PC-9 (cell line): Measurements from ENCODE around the gene SRMS. TPM values are rescaled to one million over a fixed set of nuclear protein-coding genes. Genes with fewer than 3 reads are reported as not detected.

ENCODE experiments used
- BruUV-seq: library from RNA; stranded (reverse); fragments of 400-500 nt; replicated peaks from 2 replicates; lab custom pipeline; 2021; lab: Mats Ljungman, UMichigan
- CTCF ChIA-PET: fragments of 300-600 bp; sonication (Branson Sonifier 250); formaldehyde crosslinking; loops from one replicate; lab custom pipeline; 2022; ENCODE audit warnings: antibody characterized with exemption; lab: Charles Lee
- POLR2A ChIA-PET: fragments of 300-600 bp; sonication (Branson Sonifier 250); formaldehyde crosslinking; loops from one replicate; lab custom pipeline; 2022; ENCODE audit warnings: antibody characterized with exemption; ENCODE audit not compliant: unreplicated experiment; lab: Charles Lee
- DNase-seq, 2 experiments: peaks; one replicate each; pipeline versions ENCODE4 v3.0.0 to v3.0.0-alpha.2; 2015 to 2022; ENCODE audit warnings: mixed read lengths in 1 of 2
- H2AFZ ChIP-seq: fragments of 200-600 bp; sonication (generic); 2 replicates; pipeline ENCODE4 v1.8.1; 2017; ENCODE audit warnings: antibody characterized with exemption
- H3F3A ChIP-seq: fragments of 200-600 bp; sonication (generic); 2 replicates; pipeline ENCODE4 v1.8.1; 2017; ENCODE audit warnings: antibody characterized with exemption, mild to moderate bottlenecking, low read depth; ENCODE audit not compliant: insufficient read depth
- H3K27ac ChIP-seq: fragments of 200-600 bp; sonication (generic); 2 replicates; pipeline ENCODE4 v1.6.1; 2016; ENCODE audit warnings: mixed run types
- H3K27me3 ChIP-seq: fragments of 200-600 bp; sonication (generic); 2 replicates; pipeline ENCODE4 v1.6.1; 2016; ENCODE audit warnings: low read depth, mixed run types; ENCODE audit not compliant: insufficient read depth
- H3K36me3 ChIP-seq: fragments of 200-600 bp; sonication (generic); 2 replicates; pipeline ENCODE4 v1.6.1; 2016; ENCODE audit warnings: low read depth, mixed run types
- H3K4me1 ChIP-seq: fragments of 200-600 bp; sonication (generic); replicated peaks from 2 replicates; pipeline ENCODE4 v1.6.1; 2016; ENCODE audit warnings: mixed run types; ENCODE audit not compliant: insufficient read depth
- H3K4me2 ChIP-seq: fragments of 200-600 bp; sonication (generic); 2 replicates; pipeline ENCODE4 v1.6.1; 2017; ENCODE audit warnings: mixed run types
- H3K4me3 ChIP-seq: fragments of 200-600 bp; sonication (generic); 2 replicates; pipeline ENCODE4 v1.6.1; 2016; ENCODE audit warnings: mixed run types
- H3K79me2 ChIP-seq: fragments of 200-600 bp; sonication (generic); 2 replicates; pipeline ENCODE4 v1.6.1; 2017; ENCODE audit warnings: low read depth, mixed run types
- H3K9me2 ChIP-seq: fragments of 200-600 bp; sonication (generic); 2 replicates; pipeline ENCODE4 v1.8.1; 2017; ENCODE audit warnings: mild to moderate bottlenecking; ENCODE audit not compliant: insufficient read depth
- H3K9me3 ChIP-seq: fragments of 200-600 bp; sonication (generic); 2 replicates; pipeline ENCODE4 v1.8.1; 2016; ENCODE audit warnings: low read depth; ENCODE audit not compliant: insufficient read depth
- H4K20me1 ChIP-seq: fragments of 200-600 bp; sonication (generic); 2 replicates; pipeline ENCODE4 v1.8.1; 2017; ENCODE audit not compliant: insufficient read depth
- EZH2 ChIP-seq: fragments of 200-600 bp; sonication (generic); IDR thresholded peaks from 2 replicates; pipeline ENCODE4 v1.8.0; 2017; ENCODE audit warnings: antibody characterized with exemption, low read depth
- intact Hi-C: fragments of 100-400 bp; cut with micrococcal nuclease; formaldehyde crosslinking; loops from one replicate; pipeline ENCODE4 v1.10.0; 2022; ENCODE audit not compliant: unreplicated experiment
- total RNA-seq: library from RNA; stranded (reverse); gene quantifications from 2 replicates; pipeline ENCODE4 v1.2.3, GENCODE V29; 2021
- TF ChIP-seq, protein P1 (sequence below): fragments of 200-600 bp; sonication (generic); conservative IDR thresholded peaks from 2 replicates; pipeline ENCODE4 v1.6.1; 2017; ENCODE audit warnings: mixed run types, antibody characterized with exemption, mild to moderate bottlenecking, moderate library complexity

The SRMS gene
- total RNA-seq, 1 experiment from 2014 or later: 1.2 TPM

DNA sequence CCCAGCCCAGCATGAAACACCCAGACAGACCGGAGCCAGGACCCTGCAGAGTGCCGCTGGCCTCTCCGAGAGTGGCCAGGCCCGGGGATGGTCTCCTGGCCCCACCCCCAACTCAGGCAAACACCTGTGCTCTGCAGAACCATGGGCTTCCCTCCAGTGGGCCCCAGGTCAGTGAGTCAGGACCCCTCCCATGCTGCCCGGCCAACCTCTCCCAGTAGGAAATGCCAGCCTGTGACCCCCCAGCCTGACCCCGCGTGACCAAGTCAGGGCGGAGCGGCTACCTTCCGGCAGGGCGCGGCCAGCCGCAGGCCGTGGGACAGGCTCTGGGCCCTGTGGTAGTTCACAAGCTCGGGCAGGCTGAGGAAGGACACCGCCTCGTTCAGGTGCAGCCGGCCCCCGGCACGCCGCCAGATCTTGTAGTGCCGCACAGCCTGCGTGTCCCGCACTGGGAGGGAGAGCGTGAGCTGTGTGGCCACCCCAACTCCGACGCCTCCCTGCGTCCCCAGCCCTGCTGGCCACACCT is 13.6 kb downstream of the SRMS start:
- Histone ChIP-seq H3K9me2 (no peaks in the 10 kb centered on the region), H3K4me2 (peak overlapping the region; percentile 59), H2AFZ (no peak overlapping the region), H3K79me2 (peaks cover 6% of the 10 kb centered on the region; the same call in 1 of the 2 replicates), H3K4me3 (no peak overlapping the region), H3F3A (peaks cover 28% of the 10 kb centered on the region; the same call in 1 of the 2 replicates), H3K27me3 (no peaks in the 10 kb centered on the region), H4K20me1 (no peaks in the 10 kb centered on the region), H3K4me1 (peaks cover 32% of the 10 kb centered on the region), H3K27ac (peak overlapping the region; percentile 32; the same call in 1 of the 2 replicates), H3K9me3 (no peaks in the 10 kb centered on the region), H3K36me3 (no peaks in the 10 kb centered on the region)
- no peak for TF ChIP-seq EZH2
- TF ChIP-seq, protein P1, sequence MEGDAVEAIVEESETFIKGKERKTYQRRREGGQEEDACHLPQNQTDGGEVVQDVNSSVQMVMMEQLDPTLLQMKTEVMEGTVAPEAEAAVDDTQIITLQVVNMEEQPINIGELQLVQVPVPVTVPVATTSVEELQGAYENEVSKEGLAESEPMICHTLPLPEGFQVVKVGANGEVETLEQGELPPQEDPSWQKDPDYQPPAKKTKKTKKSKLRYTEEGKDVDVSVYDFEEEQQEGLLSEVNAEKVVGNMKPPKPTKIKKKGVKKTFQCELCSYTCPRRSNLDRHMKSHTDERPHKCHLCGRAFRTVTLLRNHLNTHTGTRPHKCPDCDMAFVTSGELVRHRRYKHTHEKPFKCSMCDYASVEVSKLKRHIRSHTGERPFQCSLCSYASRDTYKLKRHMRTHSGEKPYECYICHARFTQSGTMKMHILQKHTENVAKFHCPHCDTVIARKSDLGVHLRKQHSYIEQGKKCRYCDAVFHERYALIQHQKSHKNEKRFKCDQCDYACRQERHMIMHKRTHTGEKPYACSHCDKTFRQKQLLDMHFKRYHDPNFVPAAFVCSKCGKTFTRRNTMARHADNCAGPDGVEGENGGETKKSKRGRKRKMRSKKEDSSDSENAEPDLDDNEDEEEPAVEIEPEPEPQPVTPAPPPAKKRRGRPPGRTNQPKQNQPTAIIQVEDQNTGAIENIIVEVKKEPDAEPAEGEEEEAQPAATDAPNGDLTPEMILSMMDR: no peak
- ChIA-PET POLR2A (interaction anchor here (0.6 to 0.8 kb wide), 5 partner anchors 8 to 307 kb away, joined by 3 to 23 read pairs (median 4); no protein-coding TSS in a partner anchor), CTCF (no interaction called here)
- DNase-seq: peak; percentile 67 to 90
- no TSS peak for BruUV-seq
- intact Hi-C loops: no loop called here

DNA sequence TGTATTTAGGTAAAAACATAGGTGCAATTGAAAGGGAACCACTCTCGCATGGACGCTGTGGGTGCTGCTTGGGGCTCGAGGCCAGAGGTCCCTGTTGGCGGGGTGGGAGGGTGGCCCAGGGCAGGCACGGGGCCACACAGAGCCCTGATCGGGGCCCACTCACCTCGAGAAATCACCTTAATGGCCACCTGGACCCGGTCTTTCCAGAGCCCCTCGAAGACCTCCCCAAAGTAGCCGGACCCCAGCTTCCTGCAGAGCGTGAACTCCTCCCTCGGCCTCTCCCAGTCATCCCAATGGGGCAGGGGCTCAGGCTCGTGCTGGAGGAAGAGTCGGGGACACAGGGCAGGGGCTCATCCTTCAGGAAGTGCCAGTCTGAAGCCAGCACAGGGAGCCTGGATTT is 14.2 kb downstream of the SRMS start:
- Histone ChIP-seq H3F3A (peaks cover 33% of the 10 kb centered on the region; the same call in 1 of the 2 replicates), H4K20me1 (no peaks in the 10 kb centered on the region), H3K4me1 (peaks cover 30% of the 10 kb centered on the region), H3K27ac (no peak overlapping the region), H3K4me3 (no peak overlapping the region), H3K9me2 (no peaks in the 10 kb centered on the region), H3K4me2 (no peak overlapping the region), H3K9me3 (no peaks in the 10 kb centered on the region), H3K36me3 (no peaks in the 10 kb centered on the region), H3K79me2 (peaks cover 6% of the 10 kb centered on the region; the same call in 1 of the 2 replicates), H3K27me3 (no peaks in the 10 kb centered on the region), H2AFZ (no peak overlapping the region)
- ChIA-PET POLR2A (interaction anchor here (0.7 kb wide), 1 partner anchor 519 kb away, joined by 8 read pairs; no protein-coding TSS in a partner anchor), CTCF (interaction anchor here (0.6 kb wide), 1 partner anchor 13 kb away, joined by 9 read pairs; no protein-coding TSS in a partner anchor)
- TF ChIP-seq, protein P1: no peak
- TF ChIP-seq EZH2: no peak
- no peak for DNase-seq
- intact Hi-C loops: no loop called here
- BruUV-seq: no TSS peak

DNA sequence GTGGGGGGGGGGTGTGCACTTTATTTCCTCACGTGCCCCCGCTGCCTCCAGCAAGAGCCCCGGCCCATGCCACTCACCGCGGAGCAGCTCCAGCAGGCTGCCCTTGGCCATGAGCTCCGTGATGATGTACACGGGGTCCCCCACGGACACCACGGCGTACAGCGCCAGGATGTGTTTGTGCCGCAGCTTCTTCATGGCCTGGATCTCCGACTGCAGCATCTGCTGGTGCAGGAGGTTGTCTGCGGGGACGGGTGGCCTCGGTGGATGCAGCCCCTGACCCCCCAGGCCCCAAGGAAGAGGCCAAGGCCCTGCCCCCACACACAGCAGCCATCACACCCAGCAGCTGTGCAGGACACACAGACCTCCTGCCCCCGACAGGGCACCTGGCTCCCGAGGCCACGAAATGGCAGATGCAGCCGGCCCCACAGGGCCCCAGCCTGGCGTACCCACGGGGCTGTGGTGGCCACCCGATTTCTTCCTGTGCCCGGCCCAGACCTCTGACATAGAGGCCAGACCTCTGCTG is 15.0 kb downstream of the SRMS start:
- POLR2A ChIA-PET: interaction anchor here (0.7 kb wide), 1 partner anchor 520 kb away, joined by 8 read pairs; no protein-coding TSS in a partner anchor
- no TSS peak for BruUV-seq

More for the DNA sequence above, 15.0 kb downstream of the SRMS start:
- Histone ChIP-seq H2AFZ (no peak overlapping the region), H3K9me3 (no peaks in the 10 kb centered on the region), H3K9me2 (no peaks in the 10 kb centered on the region), H3K27me3 (no peaks in the 10 kb centered on the region), H3K4me2 (no peak overlapping the region), H3F3A (peaks cover 41% of the 10 kb centered on the region; the same call in 1 of the 2 replicates), H3K27ac (no peak overlapping the region), H3K36me3 (no peaks in the 10 kb centered on the region), H4K20me1 (no peaks in the 10 kb centered on the region), H3K4me3 (no peak overlapping the region), H3K79me2 (peaks cover 6% of the 10 kb centered on the region; the same call in 1 of the 2 replicates), H3K4me1 (peaks cover 30% of the 10 kb centered on the region)
- CTCF ChIA-PET: no interaction called here
- TF ChIP-seq, protein P1: no peak
- TF ChIP-seq EZH2: no peak
- no peak for DNase-seq
- intact Hi-C loops: no loop called here
